ENCODE results near the gene ZNF511. TPM values are rescaled to one million over a fixed set of nuclear protein-coding genes. Genes with fewer than 3 reads are reported as not detected.

The ZNF511 gene
- total and polyA plus RNA-seq, 2 donors (not counting 1 experiment from before 2014, with no cell fraction given): 30.7 to 45.1 TPM

GRCh38 chr10:133269367-133269766, 39.3 kb upstream of the ZNF511 start:
- POLR2A ChIA-PET: no interaction called here
- CTCF ChIA-PET: no interaction called here
- Mint-ChIP-seq H3K4me3 (no peak overlapping the region), H3K9me3 (ENCODE audit: insufficient read depth) (no peaks in the 10 kb centered on the region), H3K27ac (no peak overlapping the region), H3K27me3 (no peaks in the 10 kb centered on the region), H3K4me1 (peaks cover 14% of the 10 kb centered on the region)
- Histone ChIP-seq H3K36me3 (replicated peaks in 1 of 2; ENCODE audit: control extremely low read depth in 1 of 2, control insufficient read depth in 1 of 2, extremely low read depth in 1 of 2, insufficient read depth in 2 of 2, low read length in 1 of 2) (peaks cover 0 to 71% of the 10 kb centered on the region in 2 experiments), H3K9ac (ENCODE audit: low read length) (no peak overlapping the region), H3K27me3 (replicated peaks in 1 of 4; ENCODE audit: control extremely low read depth in 1 of 4, control insufficient read depth in 3 of 4, insufficient read depth in 4 of 4, low read length in 3 of 4) (no peaks in the 10 kb centered on the region), H3K27ac (ENCODE audit: low read length in 2 of 2) (no peak overlapping the region), H3K4me1 (ENCODE audit: control insufficient read depth in 2 of 2, insufficient read depth in 2 of 2, low read length in 2 of 2) (peaks cover 4 to 21% of the 10 kb centered on the region in 2 donors), H2AFZ (ENCODE audit: insufficient read depth, low read depth, low read length, poor library complexity, severe bottlenecking) (no peak overlapping the region), H3K4me2 (replicated peaks; ENCODE audit: low read depth, low read length, poor library complexity, severe bottlenecking) (no peak overlapping the region), H3K4me3 (ENCODE audit: control extremely low read depth in 1 of 5, extremely low read depth in 1 of 5, insufficient read depth in 1 of 5, low read depth in 2 of 5, low read length in 4 of 5) (no peak overlapping the region), H4K20me1 (ENCODE audit: control insufficient read depth, insufficient read depth, low read length, poor library complexity, severe bottlenecking) (peaks cover 36% of the 10 kb centered on the region), H3K9me3 (ENCODE audit: control extremely low read depth in 1 of 3, control insufficient read depth in 2 of 3, insufficient read depth in 1 of 3, low read length in 2 of 3) (no peaks in the 10 kb centered on the region), H3K79me2 (ENCODE audit: control insufficient read depth, insufficient read depth, low read length) (no peaks in the 10 kb centered on the region)
- intact Hi-C loops (cut with micrococcal nuclease): no loop called here
- ATAC-seq (ENCODE audit: low read depth): no peak
- TF ChIP-seq EZH2 (IDR thresholded peaks at IDR 0.05; ENCODE audit: borderline replicate concordance, insufficient read depth, low read depth, low read length, poor library complexity, severe bottlenecking) (no peak), CTCF (IDR thresholded peaks at IDR 0.05) (no peak)
- DNase-seq: no peak
- 83% methylated on average over 26 of the region's 26 CpGs for WGBS (ENCODE audit: insufficient coverage)

GRCh38 chr10:133270204-133270603, 38.5 kb upstream of the ZNF511 start:
- no peak overlapping the region for H3K4me2 ChIP-seq (replicated peaks; ENCODE audit: low read depth, low read length, poor library complexity, severe bottlenecking)
- peaks cover 36% of the 10 kb centered on the region for H4K20me1 ChIP-seq (ENCODE audit: control insufficient read depth, insufficient read depth, low read length, poor library complexity, severe bottlenecking)
- DNase-seq (no peak), ATAC-seq (ENCODE audit: low read depth) (no peak)
- WGBS (ENCODE audit: insufficient coverage): 85% methylated on average over 20 of the region's 20 CpGs
- ChIA-PET CTCF (no interaction called here), POLR2A (no interaction called here)
- no peaks in the 10 kb centered on the region for H3K9me3 ChIP-seq (ENCODE audit: control extremely low read depth in 1 of 3, control insufficient read depth in 2 of 3, insufficient read depth in 1 of 3, low read length in 2 of 3)
- peaks cover 15% of the 10 kb centered on the region for H3K4me1 Mint-ChIP-seq
- no peak for TF ChIP-seq CTCF (IDR thresholded peaks at IDR 0.05)
- no peak for TF ChIP-seq EZH2 (IDR thresholded peaks at IDR 0.05; ENCODE audit: borderline replicate concordance, insufficient read depth, low read depth, low read length, poor library complexity, severe bottlenecking)
- no peak overlapping the region for H3K4me3 ChIP-seq (ENCODE audit: control extremely low read depth in 1 of 5, extremely low read depth in 1 of 5, insufficient read depth in 1 of 5, low read depth in 2 of 5, low read length in 4 of 5)
- no peaks in the 10 kb centered on the region for H3K27me3 ChIP-seq (replicated peaks in 1 of 4; ENCODE audit: control extremely low read depth in 1 of 4, control insufficient read depth in 3 of 4, insufficient read depth in 4 of 4, low read length in 3 of 4)
- intact Hi-C loops (cut with micrococcal nuclease): loop anchor here (10.0 kb wide), 1 partner anchor 125 kb away; no protein-coding TSS in a partner anchor
- no peak overlapping the region for H3K27ac ChIP-seq (ENCODE audit: low read length in 2 of 2)
- peaks cover 0 to 71% of the 10 kb centered on the region in 2 experiments for H3K36me3 ChIP-seq (replicated peaks in 1 of 2; ENCODE audit: control extremely low read depth in 1 of 2, control insufficient read depth in 1 of 2, extremely low read depth in 1 of 2, insufficient read depth in 2 of 2, low read length in 1 of 2)
- H3K27me3 Mint-ChIP-seq: no peaks in the 10 kb centered on the region
- H3K4me3 Mint-ChIP-seq: no peak overlapping the region
- peaks cover 5 to 20% of the 10 kb centered on the region in 2 donors for H3K4me1 ChIP-seq (ENCODE audit: control insufficient read depth in 2 of 2, insufficient read depth in 2 of 2, low read length in 2 of 2)
- no peak overlapping the region for H3K27ac Mint-ChIP-seq
- peaks cover under 1% of the 10 kb centered on the region for H3K79me2 ChIP-seq (ENCODE audit: control insufficient read depth, insufficient read depth, low read length)
- no peak overlapping the region for H2AFZ ChIP-seq (ENCODE audit: insufficient read depth, low read depth, low read length, poor library complexity, severe bottlenecking)
- no peaks in the 10 kb centered on the region for H3K9me3 Mint-ChIP-seq (ENCODE audit: insufficient read depth)
- no peak overlapping the region for H3K9ac ChIP-seq (ENCODE audit: low read length)
